Spleen (tissue), 11 donors: ENCODE data around the gene FSIP1. TPM values are rescaled to one million over a fixed set of nuclear protein-coding genes. Genes with fewer than 3 reads are reported as not detected.

Experiments
- DNase-seq: peaks from one replicate; pipeline ENCODE4 v3.0.0-alpha.2; 2020
- H3K27ac ChIP-seq, 8 donors: fragments of 200-600 bp; sonication (generic) in 7 of 8; 1 replicate in 4 of 8; 2 replicates in 4 of 8; pipeline versions ENCODE4 v1.5.0 to v1.8.0; 2016 to 2021; ENCODE audit warnings: inconsistent platforms in 4 of 8, mild to moderate bottlenecking in 4 of 8, moderate library complexity in 1 of 8
- H3K27me3 ChIP-seq, 7 donors: fragments of 200-600 bp; sonication (generic) in 6 of 7; replicated peaks in 1 of 7; 1 replicate in 4 of 7; 2 replicates in 3 of 7; pipeline versions ENCODE4 v1.5.0 to v1.8.0; 2016 to 2021; ENCODE audit warnings: inconsistent platforms in 3 of 7, mild to moderate bottlenecking in 1 of 7
- H3K36me3 ChIP-seq, 6 donors: fragments of 200-600 bp; sonication (generic) in 5 of 6; 1 replicate in 4 of 6; 2 replicates in 2 of 6; pipeline versions ENCODE4 v1.5.0 to v1.8.0; 2016 to 2021; ENCODE audit warnings: inconsistent platforms in 2 of 6
- H3K4me1 ChIP-seq, 6 donors: fragments of 200-600 bp; sonication (generic) in 5 of 6; 1 replicate in 3 of 6; 2 replicates in 3 of 6; pipeline versions ENCODE4 v1.5.0 to v1.8.0; 2016 to 2021; ENCODE audit warnings: inconsistent platforms in 3 of 6
- H3K4me3 ChIP-seq, 8 donors: fragments of 200-600 bp; sonication (generic) in 7 of 8; 1 replicate in 4 of 8; 2 replicates in 4 of 8; pipeline versions ENCODE4 v1.5.0 to v1.8.0; 2016 to 2021; ENCODE audit warnings: inconsistent platforms in 4 of 8, mild to moderate bottlenecking in 4 of 8, moderate library complexity in 2 of 8
- H3K9me3 ChIP-seq, 8 donors: fragments of 200-600 bp; sonication (generic) in 7 of 8; 1 replicate in 4 of 8; 2 replicates in 4 of 8; pipeline versions ENCODE4 v1.5.0 to v1.8.0; 2016 to 2021; ENCODE audit warnings: inconsistent platforms in 4 of 8
- CTCF ChIP-seq, 11 experiments: fragments of 200-600 bp in 7 of 11; fragments of 450-650 bp in 4 of 11; sonication (generic) in 4 of 11; IDR thresholded peaks in 8 of 11; conservative IDR thresholded peaks in 3 of 11; 1 replicate in 7 of 11; 2 replicates in 4 of 11; pipeline versions ENCODE4 v1.4.0 to v1.8.0; 2016 to 2021; ENCODE audit warnings: antibody characterized with exemption in 11 of 11, inconsistent platforms in 4 of 11, mild to moderate bottlenecking in 1 of 11
- POLR2A ChIP-seq, 3 donors: fragments of 450-650 bp; IDR thresholded peaks; one replicate each; pipeline ENCODE4 v1.5.1; 2017; ENCODE audit warnings: antibody characterized with exemption in 3 of 3, mild to moderate bottlenecking in 1 of 3
- POLR2AphosphoS5 ChIP-seq, 3 donors: sonication (generic); formaldehyde crosslinking; IDR thresholded peaks; one replicate each; pipeline ENCODE4 v1.5.1; 2017; ENCODE audit warnings: antibody characterized with exemption in 3 of 3
- WGBS, 5 donors: extraction: QIAGEN DNeasy Blood & Tissue Kit in 3 of 5; methylation state at CpG; one replicate each; pipeline versions ENCODE4 v1.1.5 to v1.1.7; 2013 to 2018; 5-methylcytosine and 5-hydroxymethylcytosine counted together
- intact Hi-C: fragments of 100-400 bp; cut with DNase I; formaldehyde crosslinking; loops from one replicate; pipeline ENCODE4 v1.15.0; 2023; ENCODE audit warnings: low total_unique reads
- polyA plus RNA-seq, 3 donors: library from polyadenylated mRNA; stranded (reverse); fragments of 200-250 nt; gene quantifications; one replicate each; pipeline ENCODE4 v1.2.1, GENCODE V29; 2013
- total RNA-seq, 7 donors: library from RNA; depleted of rRNA in 3 of 7; stranded (reverse); fragments of >200 nt in 3 of 7; fragmentation: NEBNext Ultra II Directional in 4 of 7; extraction: Animal tissue kit (Norgen Biotek cat#: 25700) in 4 of 7; gene quantifications; one replicate each; pipeline versions ENCODE4 v1.1.0 to v1.2.1, GENCODE V29; 2016 to 2021
- donor health status: healthy with polysubstance abuse.
- donor health status: DM: no; HTN: no; CAD: no; lungs with moderate emphysema.
- donor health status: DM: no; HTN: no; CAD: no.
- donor health status: Bipolar disorder and iron deficiency.
- donor health status: healthy.
- donor health status: DM: no; HTN: no; CAD: no.
- donor health status: DM: yes; HTN: yes; CAD: no.

Gene FSIP1
- total and polyA plus RNA-seq, 10 donors, result 0.09 to 2.3 (median 0.45) TPM

DNA sequence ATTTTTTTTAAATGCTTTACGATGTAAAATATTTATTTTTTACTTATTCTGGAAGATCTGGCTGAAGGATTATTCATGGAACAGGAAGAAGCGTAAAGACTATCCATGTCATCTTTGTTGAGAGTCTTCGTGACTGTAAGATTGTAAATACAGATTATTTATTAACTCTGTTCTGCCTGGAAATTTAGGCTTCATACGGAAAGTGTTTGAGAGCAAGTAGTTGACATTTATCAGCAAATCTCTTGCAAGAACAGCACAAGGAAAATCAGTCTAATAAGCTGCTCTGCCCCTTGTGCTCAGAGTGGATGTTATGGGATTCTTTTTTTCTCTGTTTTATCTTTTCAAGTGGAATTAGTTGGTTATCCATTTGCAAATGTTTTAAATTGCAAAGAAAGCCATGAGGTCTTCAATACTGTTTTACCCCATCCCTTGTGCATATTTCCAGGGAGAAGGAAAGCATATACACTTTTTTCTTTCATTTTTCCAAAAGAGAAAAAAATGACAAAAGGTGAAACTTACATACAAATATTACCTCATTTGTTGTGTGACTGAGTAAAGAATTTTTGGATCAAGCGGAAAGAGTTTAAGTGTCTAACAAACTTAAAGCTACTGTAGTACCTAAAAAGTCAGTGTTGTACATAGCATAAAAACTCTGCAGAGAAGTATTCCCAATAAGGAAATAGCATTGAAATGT, 186.1 kb downstream of the FSIP1 start:
- H3K27ac ChIP-seq, result no peak overlapping the region
- intact Hi-C loops, result loop anchor here (10.0 kb wide), 1 partner anchor 68 kb away; no protein-coding TSS in a partner anchor
- peaks cover 0 to 52% (median 2%) of the 10 kb centered on the region in 6 donors for H3K36me3 ChIP-seq
- TF ChIP-seq CTCF (IDR thresholded peaks at IDR 0.05 in 8 of 11, conservative IDR thresholded peaks at IDR 0.05 in 3 of 11), result no peak
- no peak for TF ChIP-seq POLR2AphosphoS5 (IDR thresholded peaks at IDR 0.05)
- TF ChIP-seq POLR2A (IDR thresholded peaks at IDR 0.05), result peak in 1 of 3 donors; percentile 3
- H3K4me3 ChIP-seq, result no peak overlapping the region
- WGBS, 5 donors, result 80 to 91% (median 88%) methylated on average over 5 of the region's 5 CpGs
- no peaks in the 10 kb centered on the region for H3K9me3 ChIP-seq
- no peaks in the 10 kb centered on the region for H3K27me3 ChIP-seq
- no peak for DNase-seq
- H3K4me1 ChIP-seq, result peaks cover 0 to 13% (median 0%) of the 10 kb centered on the region in 6 donors

- Histone ChIP-seq H3K27ac (no peak overlapping the region), H3K4me1 (peaks cover 0 to 13% (median 0%) of the 10 kb centered on the region in 6 donors), H3K36me3 (peaks cover 0 to 62% (median 2%) of the 10 kb centered on the region in 6 donors), H3K9me3 (no peaks in the 10 kb centered on the region), H3K27me3 (no peaks in the 10 kb centered on the region), H3K4me3 (no peak overlapping the region)
- no peak for TF ChIP-seq CTCF (IDR thresholded peaks at IDR 0.05 in 8 of 11, conservative IDR thresholded peaks at IDR 0.05 in 3 of 11)
- TF ChIP-seq POLR2A (IDR thresholded peaks at IDR 0.05), result peak in 1 of 3 donors; percentile 35
- peak in 1 of 3 donors; percentile 94 for TF ChIP-seq POLR2AphosphoS5 (IDR thresholded peaks at IDR 0.05)
- DNase-seq, result no peak
- intact Hi-C loops, result loop anchor here (10.0 kb wide), 1 partner anchor 69 kb away; no protein-coding TSS in a partner anchor
- 80 to 92% (median 87%) methylated on average over 8 of the region's 8 CpGs for WGBS, 5 donors
Measured at GRCh38 chr15:39595338-39596221, 187.1 kb downstream of the FSIP1 start.

- WGBS, 5 donors, result 87 to 91% (median 89%) methylated on average over 5 of the region's 5 CpGs
- intact Hi-C loops, result loop anchor here (10.0 kb wide), 1 partner anchor 70 kb away; no protein-coding TSS in a partner anchor
- H3K4me3 ChIP-seq, result peak overlapping the region in 1 of 8 donors; percentile 3
- no peak for DNase-seq
- peaks cover 0 to 70% (median 5%) of the 10 kb centered on the region in 6 donors for H3K36me3 ChIP-seq
- no peaks in the 10 kb centered on the region for H3K27me3 ChIP-seq
- H3K27ac ChIP-seq, result peak overlapping the region in 2 of 8 donors; percentile 1 to 4
- no peak for TF ChIP-seq POLR2A (IDR thresholded peaks at IDR 0.05)
- no peak for TF ChIP-seq POLR2AphosphoS5 (IDR thresholded peaks at IDR 0.05)
- no peak for TF ChIP-seq CTCF (IDR thresholded peaks at IDR 0.05 in 8 of 11, conservative IDR thresholded peaks at IDR 0.05 in 3 of 11)
- peaks cover 0 to 13% (median 0%) of the 10 kb centered on the region in 6 donors for H3K4me1 ChIP-seq
- no peaks in the 10 kb centered on the region for H3K9me3 ChIP-seq
Measured at GRCh38 chr15:39594446-39595337, 187.9 kb downstream of the FSIP1 start.
